ENCODE measurements around the gene AIFM2. TPM values are rescaled to one million over a fixed set of nuclear protein-coding genes. Genes with fewer than 3 reads are reported as not detected.

AIFM2 gene
- polyA plus RNA-seq, 1 experiment = 9.1 TPM

DNA sequence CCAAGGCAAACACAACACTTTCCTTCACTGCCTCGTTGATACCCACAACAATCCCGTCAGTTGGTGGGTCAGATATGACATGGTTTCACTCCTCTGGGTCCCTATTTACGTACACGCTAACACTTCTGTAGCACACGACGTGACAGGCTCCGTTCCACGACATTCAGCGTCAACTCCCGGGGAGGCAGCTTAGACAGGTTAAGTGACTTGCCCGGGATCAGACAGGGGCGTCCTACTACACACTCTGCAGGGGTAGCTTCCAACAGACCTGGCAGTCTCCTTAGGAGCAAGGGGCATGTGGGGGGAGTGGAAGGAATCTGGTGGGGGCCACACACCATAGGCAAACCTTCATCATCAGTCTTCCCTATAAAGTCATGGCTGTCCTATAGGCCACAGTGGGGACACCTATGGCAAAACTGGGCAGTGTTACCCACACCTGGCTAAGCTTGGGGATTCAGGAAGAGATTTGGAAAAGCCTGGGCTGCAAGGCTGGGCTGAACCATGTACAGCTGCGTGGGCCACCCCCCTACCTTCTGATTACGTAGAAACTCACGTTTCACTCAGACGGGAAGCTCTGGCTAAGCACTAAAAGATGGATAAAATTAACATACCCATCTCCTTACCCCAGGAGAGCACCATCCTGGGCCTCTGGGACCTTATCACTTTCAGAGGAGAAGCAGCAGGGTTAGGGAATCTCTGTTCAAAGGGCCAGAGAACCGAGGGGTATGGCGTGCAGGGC is 11.9 kb upstream of the AIFM2 start:
- H3K4me3 ChIP-seq (ENCODE audit: low read depth, low read length) = no peak overlapping the region; the same call in 1 of the 2 replicates

DNA sequence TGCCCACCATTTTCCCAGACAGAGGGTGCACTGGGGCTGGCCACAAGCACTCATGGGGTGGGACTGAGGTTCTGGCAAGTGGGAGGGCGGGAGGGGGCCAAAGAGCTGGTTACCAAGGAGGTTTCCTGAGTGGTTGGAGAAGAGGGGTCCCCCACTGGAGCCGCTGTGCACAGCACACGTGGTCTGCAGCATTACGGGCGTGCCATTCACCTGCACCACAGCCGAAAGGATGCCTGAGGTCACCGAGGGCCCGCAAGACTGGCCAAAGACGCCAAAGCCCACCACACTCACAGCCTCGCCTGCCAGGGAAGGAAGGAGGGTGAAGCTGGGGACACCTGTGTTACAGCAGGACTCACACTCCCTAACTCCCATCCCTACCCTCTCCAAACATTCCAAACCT is 9.9 kb upstream of the AIFM2 start:
- CTCF ChIA-PET = interaction anchor here (1.9 kb wide), 1 partner anchor 27 kb away, joined by 6 read pairs; no protein-coding TSS in a partner anchor

More for the DNA sequence above, 11.9 kb upstream of the AIFM2 start:
- CTCF ChIA-PET = interaction anchor here (0.6 to 3.1 kb wide), 7 partner anchors 13 to 1595 kb away, joined by 3 to 54 read pairs (median 4); no protein-coding TSS in a partner anchor
- POLR2A ChIA-PET = interaction anchor here (1.1 to 1.3 kb wide), 2 partner anchors 26 to 88 kb away, joined by 3 to 4 read pairs; partner anchors contain the start of gene SAR1A
- H3K27ac ChIP-seq (ENCODE audit: low read depth, low read length) = no peak overlapping the region
- no peak for TF ChIP-seq CTCF (IDR thresholded peaks at IDR 0.05; ENCODE audit: low read depth, low read length)
- H3K27me3 ChIP-seq (ENCODE audit: control insufficient read depth, insufficient read depth, low read length) = no peaks in the 10 kb centered on the region
- no peaks in the 10 kb centered on the region for H3K9me3 ChIP-seq (ENCODE audit: control insufficient read depth, insufficient read depth, low read length)
- no peak for DNase-seq (ENCODE audit: low read depth, low spot score)

DNA sequence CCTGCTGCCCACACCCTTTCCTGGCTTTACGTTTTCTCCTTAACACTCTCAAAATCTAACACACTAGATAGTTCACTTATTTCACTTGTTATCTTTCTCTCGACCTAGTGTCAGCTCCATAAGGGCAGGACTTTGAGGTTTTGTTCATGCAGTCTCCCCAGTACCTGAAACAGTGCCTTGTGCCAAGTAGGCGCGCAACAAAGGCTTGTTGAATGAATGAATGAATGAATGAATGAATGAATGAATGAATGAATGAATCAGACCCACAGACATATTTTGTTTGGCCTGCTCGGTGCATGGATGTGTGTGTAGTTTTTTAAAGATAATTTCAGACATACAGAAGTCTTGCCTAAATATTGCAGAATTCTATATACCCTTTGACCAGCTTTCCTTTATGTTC is 7.7 kb upstream of the AIFM2 start:
- Histone ChIP-seq H3K4me3 (ENCODE audit: low read depth, low read length) (no peak overlapping the region), H3K9me3 (ENCODE audit: control insufficient read depth, insufficient read depth, low read length) (no peaks in the 10 kb centered on the region), H3K27me3 (ENCODE audit: control insufficient read depth, insufficient read depth, low read length) (no peaks in the 10 kb centered on the region), H3K27ac (ENCODE audit: low read depth, low read length) (no peak overlapping the region)
- no peak for DNase-seq (ENCODE audit: low read depth, low spot score)
- TF ChIP-seq CTCF (IDR thresholded peaks at IDR 0.05; ENCODE audit: low read depth, low read length) = no peak
- POLR2A ChIA-PET = no interaction called here
- CTCF ChIA-PET = interaction anchor here (1.3 kb wide), 1 partner anchor 25 kb away, joined by 7 read pairs; no protein-coding TSS in a partner anchor

More for the DNA sequence above, 9.9 kb upstream of the AIFM2 start:
- POLR2A ChIA-PET = no interaction called here
- H3K27me3 ChIP-seq (ENCODE audit: control insufficient read depth, insufficient read depth, low read length) = no peaks in the 10 kb centered on the region
- no peaks in the 10 kb centered on the region for H3K9me3 ChIP-seq (ENCODE audit: control insufficient read depth, insufficient read depth, low read length)
- H3K27ac ChIP-seq (ENCODE audit: low read depth, low read length) = no peak overlapping the region
- no peak for TF ChIP-seq CTCF (IDR thresholded peaks at IDR 0.05; ENCODE audit: low read depth, low read length)
- DNase-seq (ENCODE audit: low read depth, low spot score) = no peak
- no peak overlapping the region for H3K4me3 ChIP-seq (ENCODE audit: low read depth, low read length)

- ChIA-PET POLR2A (no interaction called here), CTCF (interaction anchor here (1.3 kb wide), 1 partner anchor 24 kb away, joined by 7 read pairs; no protein-coding TSS in a partner anchor)
- Histone ChIP-seq H3K27ac (ENCODE audit: low read depth, low read length) (no peak overlapping the region), H3K27me3 (ENCODE audit: control insufficient read depth, insufficient read depth, low read length) (no peaks in the 10 kb centered on the region), H3K4me3 (ENCODE audit: low read depth, low read length) (no peak overlapping the region), H3K9me3 (ENCODE audit: control insufficient read depth, insufficient read depth, low read length) (no peaks in the 10 kb centered on the region)
- DNase-seq (ENCODE audit: low read depth, low spot score) = no peak
- no peak for TF ChIP-seq CTCF (IDR thresholded peaks at IDR 0.05; ENCODE audit: low read depth, low read length)
These were observed 7.3 kb upstream of the AIFM2 start for GRCh38 chr10:70139997-70140250.

- H3K27me3 ChIP-seq (ENCODE audit: control insufficient read depth, insufficient read depth, low read length) = no peaks in the 10 kb centered on the region
- POLR2A ChIA-PET = no interaction called here
- H3K4me3 ChIP-seq (ENCODE audit: low read depth, low read length) = no peak overlapping the region
- H3K9me3 ChIP-seq (ENCODE audit: control insufficient read depth, insufficient read depth, low read length) = no peaks in the 10 kb centered on the region
- H3K27ac ChIP-seq (ENCODE audit: low read depth, low read length) = no peak overlapping the region
- CTCF ChIA-PET = interaction anchor here (1.3 kb wide), 1 partner anchor 24 kb away, joined by 7 read pairs; no protein-coding TSS in a partner anchor
- TF ChIP-seq CTCF (IDR thresholded peaks at IDR 0.05; ENCODE audit: low read depth, low read length) = no peak
- DNase-seq (ENCODE audit: low read depth, low spot score) = no peak
These were observed 6.7 kb upstream of the AIFM2 start for GRCh38 chr10:70139151-70139996.
